Loucy (cell line): Measurements from ENCODE around the gene PSMG3.

Source experiments
- EZH2phosphoT487 ChIP-seq: fragments of 200-600 bp; IDR thresholded peaks from 2 replicates; pipeline ENCODE4 v1.6.1; 2018; ENCODE audit warnings: antibody characterized with exemption, mild to moderate bottlenecking, moderate library complexity, borderline replicate concordance
- TF ChIP-seq, protein P1 (sequence below): fragments of 200-600 bp; sonication (generic); conservative IDR thresholded peaks from 2 replicates; pipeline ENCODE4 v1.5.1; 2014; ENCODE audit warnings: mild to moderate bottlenecking, antibody characterized with exemption, low read length

DNA sequence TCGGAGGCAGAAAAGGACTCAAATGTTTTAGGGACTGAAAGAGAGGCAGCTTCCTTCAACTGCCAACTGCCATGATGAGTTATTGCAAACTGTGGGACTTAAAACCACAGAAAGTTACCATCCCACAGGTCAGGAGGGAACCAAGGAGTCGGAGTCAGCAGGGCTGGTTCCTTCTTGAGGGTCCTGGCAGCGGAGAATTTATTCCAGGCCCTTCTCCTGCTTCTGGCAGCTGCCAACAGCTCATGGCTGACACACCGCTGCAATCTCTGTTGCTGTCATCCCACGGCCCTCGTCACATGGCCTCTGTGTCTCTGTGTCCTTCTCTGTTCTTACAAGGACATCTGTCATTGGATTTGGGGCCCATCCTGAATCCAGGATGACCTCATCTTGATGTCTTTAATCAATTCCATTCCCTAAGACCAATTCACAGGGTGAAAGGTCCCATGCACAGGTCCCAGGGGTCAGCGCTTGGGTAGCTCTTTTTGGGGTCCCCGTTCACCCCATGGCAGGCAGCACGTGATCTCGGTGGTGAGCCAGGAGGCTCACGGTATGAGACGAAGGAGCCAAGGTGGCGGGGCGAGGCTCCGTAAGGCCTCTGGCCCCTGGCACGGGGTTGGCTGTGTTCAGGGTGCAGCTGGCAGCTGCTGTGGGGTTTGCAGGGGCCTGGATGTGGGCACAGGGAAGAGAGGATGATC is 27.4 kb upstream of the PSMG3 start:
- TF ChIP-seq, protein P1, sequence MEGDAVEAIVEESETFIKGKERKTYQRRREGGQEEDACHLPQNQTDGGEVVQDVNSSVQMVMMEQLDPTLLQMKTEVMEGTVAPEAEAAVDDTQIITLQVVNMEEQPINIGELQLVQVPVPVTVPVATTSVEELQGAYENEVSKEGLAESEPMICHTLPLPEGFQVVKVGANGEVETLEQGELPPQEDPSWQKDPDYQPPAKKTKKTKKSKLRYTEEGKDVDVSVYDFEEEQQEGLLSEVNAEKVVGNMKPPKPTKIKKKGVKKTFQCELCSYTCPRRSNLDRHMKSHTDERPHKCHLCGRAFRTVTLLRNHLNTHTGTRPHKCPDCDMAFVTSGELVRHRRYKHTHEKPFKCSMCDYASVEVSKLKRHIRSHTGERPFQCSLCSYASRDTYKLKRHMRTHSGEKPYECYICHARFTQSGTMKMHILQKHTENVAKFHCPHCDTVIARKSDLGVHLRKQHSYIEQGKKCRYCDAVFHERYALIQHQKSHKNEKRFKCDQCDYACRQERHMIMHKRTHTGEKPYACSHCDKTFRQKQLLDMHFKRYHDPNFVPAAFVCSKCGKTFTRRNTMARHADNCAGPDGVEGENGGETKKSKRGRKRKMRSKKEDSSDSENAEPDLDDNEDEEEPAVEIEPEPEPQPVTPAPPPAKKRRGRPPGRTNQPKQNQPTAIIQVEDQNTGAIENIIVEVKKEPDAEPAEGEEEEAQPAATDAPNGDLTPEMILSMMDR: no peak
- no peak for TF ChIP-seq EZH2phosphoT487
